CD14-positive monocyte (primary cell): ENCODE data around the gene RDH5. TPM values are rescaled to one million over a fixed set of nuclear protein-coding genes. Genes with fewer than 3 reads are reported as not detected.

ENCODE experiments used
- DNase-seq, 3 donors: peaks; one replicate each; pipeline ENCODE4 v3.0.0-alpha.2; 2011 to 2022
- H2AFZ ChIP-seq: 2 replicates; pipeline ENCODE4 v1.6.0; 2012; ENCODE audit warnings: mild to moderate bottlenecking, low read depth, low read length, inconsistent platforms; ENCODE audit not compliant: insufficient read depth, poor library complexity, severe bottlenecking
- H3K27ac ChIP-seq, 2 donors: 1 replicate in 1 of 2; 2 replicates in 1 of 2; pipeline ENCODE4 v1.5.1; 2012 to 2013; ENCODE audit warnings: low read length in 2 of 2, control low read depth in 1 of 2, inconsistent platforms in 1 of 2, low read depth in 1 of 2, mild to moderate bottlenecking in 1 of 2
- H3K27me3 ChIP-seq, 2 donors: one replicate each; pipeline versions ENCODE4 v1.6.0 to v1.6.1; 2011 to 2013; ENCODE audit warnings: low read length in 2 of 2; ENCODE audit not compliant: control insufficient read depth in 2 of 2, insufficient read depth in 2 of 2
- H3K36me3 ChIP-seq, 2 donors: replicated peaks in 1 of 2; 1 replicate in 1 of 2; 2 replicates in 1 of 2; pipeline versions ENCODE4 v1.5.1 to v1.6.1; 2012 to 2013; ENCODE audit warnings: low read length in 2 of 2, control low read depth in 1 of 2, inconsistent platforms in 1 of 2, mild to moderate bottlenecking in 1 of 2; ENCODE audit not compliant: insufficient read depth in 2 of 2, control insufficient read depth in 1 of 2
- H3K4me1 ChIP-seq, 2 donors: 1 replicate in 1 of 2; 2 replicates in 1 of 2; pipeline versions ENCODE4 v1.5.1 to v1.6.1; 2012 to 2013; ENCODE audit warnings: low read length in 2 of 2, control low read depth in 1 of 2, inconsistent platforms in 1 of 2, mild to moderate bottlenecking in 1 of 2, moderate library complexity in 1 of 2; ENCODE audit not compliant: insufficient read depth in 2 of 2, control insufficient read depth in 1 of 2
- H3K4me2 ChIP-seq: replicated peaks from 2 replicates; pipeline ENCODE3; 2012; ENCODE audit warnings: low read length, moderate library complexity, mild to moderate bottlenecking; ENCODE audit not compliant: poor library complexity, severe bottlenecking; ENCODE audit errors: extremely low read depth
- H3K4me3 ChIP-seq, 3 experiments: fragments of 200-600 bp in 1 of 3; sonication (generic) in 1 of 3; replicated peaks in 1 of 3; 1 replicate in 2 of 3; 2 replicates in 1 of 3; pipeline ENCODE4 v1.5.1; 2011 to 2013; ENCODE audit warnings: low read length in 3 of 3, mild to moderate bottlenecking in 3 of 3, control low read depth in 2 of 3, low read depth in 2 of 3, inconsistent platforms in 1 of 3, moderate library complexity in 1 of 3
- H3K79me2 ChIP-seq: 2 replicates; pipeline ENCODE4 v1.6.0; 2012; ENCODE audit warnings: mild to moderate bottlenecking, control low read depth, inconsistent platforms, low read length, moderate library complexity; ENCODE audit not compliant: insufficient read depth
- H3K9ac ChIP-seq: 2 replicates; pipeline ENCODE4 v1.6.0; 2017; ENCODE audit warnings: low read length, mild to moderate bottlenecking; ENCODE audit not compliant: insufficient read depth, poor library complexity, severe bottlenecking
- H3K9me3 ChIP-seq, 2 donors: replicated peaks in 1 of 2; 1 replicate in 1 of 2; 2 replicates in 1 of 2; pipeline versions ENCODE4 v1.5.1 to v1.6.1; 2012 to 2013; ENCODE audit warnings: low read length in 2 of 2, control low read depth in 1 of 2; ENCODE audit not compliant: control insufficient read depth in 1 of 2, insufficient read depth in 1 of 2
- H4K20me1 ChIP-seq: 2 replicates; pipeline ENCODE4 v1.6.0; 2012; ENCODE audit warnings: mild to moderate bottlenecking, low read length, control low read depth, moderate library complexity; ENCODE audit not compliant: insufficient read depth
- H3K27ac Mint-ChIP-seq, 7 donors: one replicate each; pipeline ENCODE4 v1.8.0; 2020; ENCODE audit warnings: mild to moderate bottlenecking in 7 of 7, mixed read lengths in 7 of 7, moderate library complexity in 6 of 7, inconsistent platforms in 2 of 7
- H3K27me3 Mint-ChIP-seq, 3 donors: one replicate each; pipeline ENCODE4 v1.8.0; 2021 to 2022; ENCODE audit warnings: low read depth in 3 of 3, mild to moderate bottlenecking in 3 of 3, mixed read lengths in 3 of 3, moderate library complexity in 3 of 3, inconsistent platforms in 1 of 3
- H3K36me3 Mint-ChIP-seq, 2 donors: one replicate each; pipeline ENCODE4 v1.8.0; 2020; ENCODE audit warnings: mixed read lengths in 2 of 2, inconsistent platforms in 1 of 2, mild to moderate bottlenecking in 1 of 2
- H3K4me1 Mint-ChIP-seq: one replicate; pipeline ENCODE4 v1.8.0; 2020; ENCODE audit warnings: mild to moderate bottlenecking, mixed read lengths
- H3K4me3 Mint-ChIP-seq, 2 donors: one replicate each; pipeline ENCODE4 v1.8.0; 2020; ENCODE audit warnings: mild to moderate bottlenecking in 2 of 2, mixed read lengths in 2 of 2, moderate library complexity in 1 of 2
- H3K9me3 Mint-ChIP-seq, 7 donors: one replicate each; pipeline ENCODE4 v1.8.0; 2020 to 2022; ENCODE audit warnings: mixed read lengths in 7 of 7, mild to moderate bottlenecking in 6 of 7, moderate library complexity in 6 of 7, inconsistent platforms in 2 of 7
- CTCF ChIP-seq: fragments of 200-600 bp; IDR thresholded peaks from one replicate; pipeline ENCODE4 v1.8.0; 2022; ENCODE audit warnings: antibody characterized with exemption, mild to moderate bottlenecking
- WGBS: methylation state at CpG from one replicate; pipeline ENCODE4 v1.1.5; 2013; ENCODE audit warnings: missing lambda C conversion rate; ENCODE audit not compliant: insufficient coverage; 5-methylcytosine and 5-hydroxymethylcytosine counted together
- intact Hi-C, 2 donors: fragments of 100-400 bp; cut with micrococcal nuclease; formaldehyde crosslinking; loops; one replicate each; pipeline versions ENCODE4 v1.15.0 to v1.15.1; 2023
- polyA plus RNA-seq, 3 donors: library from polyadenylated mRNA; depleted of rRNA in 1 of 3; unstranded in 2 of 3; stranded (reverse) in 1 of 3; fragments of 300-500 nt in 2 of 3; fragments of >200 nt in 1 of 3; fragmentation: Illumina TruSeq in 2 of 3; gene quantifications; 1 replicate in 2 of 3; 2 replicates in 1 of 3; pipeline ENCODE4 v1.2.3, GENCODE V29; 2012 to 2021

RDH5 gene
- polyA plus RNA-seq, 3 donors: 1.2 to 10.4 (median 1.2) TPM

- Histone ChIP-seq H3K27me3 (no peaks in the 10 kb centered on the region), H3K9ac (no peak overlapping the region), H3K4me1 (peaks cover 21 to 52% of the 10 kb centered on the region in 2 donors), H3K27ac (no peak overlapping the region), H3K4me2 (no peak overlapping the region), H3K36me3 (peaks cover 37 to 82% of the 10 kb centered on the region in 2 donors), H3K79me2 (peaks cover 41% of the 10 kb centered on the region), H3K4me3 (no peak overlapping the region), H2AFZ (no peak overlapping the region), H4K20me1 (peaks cover 73% of the 10 kb centered on the region), H3K9me3 (no peaks in the 10 kb centered on the region)
- H3K36me3 Mint-ChIP-seq: peaks cover 54 to 75% of the 10 kb centered on the region in 2 donors
- no peak for TF ChIP-seq CTCF
- intact Hi-C loops: loop anchor here in 1 of 2 donors (5.0 kb wide), 1 partner anchor 64 kb away; no protein-coding TSS in a partner anchor
- 93% methylated on average over 7 of the region's 14 CpGs for WGBS
- no peak overlapping the region for H3K4me3 Mint-ChIP-seq
- peaks cover 64% of the 10 kb centered on the region for H3K4me1 Mint-ChIP-seq
- peak overlapping the region in 3 of 7 donors; percentile 26 to 69 (median 60) for H3K27ac Mint-ChIP-seq
- no peak for DNase-seq
- H3K27me3 Mint-ChIP-seq: no peaks in the 10 kb centered on the region
- peaks cover 0 to 4% (median 0%) of the 10 kb centered on the region in 7 donors for H3K9me3 Mint-ChIP-seq
Observed at GRCh38 chr12:55721601-55722213, 1.5 kb downstream of the RDH5 start.

GRCh38 chr12:55722948-55723347 lies 2.8 kb downstream of the RDH5 start:
- Mint-ChIP-seq H3K27ac (peak overlapping the region in 2 of 7 donors; percentile 37 to 53), H3K27me3 (no peaks in the 10 kb centered on the region), H3K36me3 (peaks cover 61 to 80% of the 10 kb centered on the region in 2 donors), H3K9me3 (peaks cover 0 to 4% (median 0%) of the 10 kb centered on the region in 7 donors), H3K4me3 (no peak overlapping the region), H3K4me1 (peaks cover 62% of the 10 kb centered on the region)
- Histone ChIP-seq H3K4me3 (no peak overlapping the region), H2AFZ (no peak overlapping the region), H3K27me3 (no peaks in the 10 kb centered on the region), H3K27ac (no peak overlapping the region), H3K4me2 (no peak overlapping the region), H3K79me2 (peaks cover 42% of the 10 kb centered on the region), H3K4me1 (peaks cover 21 to 52% of the 10 kb centered on the region in 2 donors), H3K9me3 (no peaks in the 10 kb centered on the region), H4K20me1 (peaks cover 73% of the 10 kb centered on the region), H3K36me3 (peaks cover 38 to 86% of the 10 kb centered on the region in 2 donors), H3K9ac (no peak overlapping the region)
- intact Hi-C loops: loop anchor here in 1 of 2 donors (5.0 kb wide), 1 partner anchor 66 kb away; no protein-coding TSS in a partner anchor
- TF ChIP-seq CTCF: no peak
- 100% methylated on average over 4 of the region's 8 CpGs for WGBS
- no peak for DNase-seq
